Right cardiac atrium (tissue), 5 donors: Measurements from ENCODE around the gene FIZ1. TPM values are rescaled to one million over a fixed set of nuclear protein-coding genes. Genes with fewer than 3 reads are reported as not detected.

Experiments used
- ATAC-seq, 2 donors: fragments of 200-7000 bp; cut with Tn5 transposase; one replicate each; pipeline versions ENCODE4 v1.8.0 to v1.9.1; 2020; ENCODE audit warnings: moderate library complexity in 2 of 2, mild to moderate bottlenecking in 1 of 2
- DNase-seq, 3 donors: peaks; one replicate each; pipeline ENCODE4 v3.0.0-alpha.2; 2020
- H3K27ac ChIP-seq: one replicate; pipeline ENCODE4 v1.5.1; 2013; ENCODE audit warnings: mild to moderate bottlenecking, low read length, control low read depth, moderate library complexity
- H3K27me3 ChIP-seq: one replicate; pipeline ENCODE4 v1.6.1; 2013; ENCODE audit not compliant: control insufficient read depth, insufficient read depth
- H3K4me1 ChIP-seq: one replicate; pipeline ENCODE4 v1.6.1; 2013; ENCODE audit warnings: low read length; ENCODE audit not compliant: control insufficient read depth, insufficient read depth
- H3K4me3 ChIP-seq: one replicate; pipeline ENCODE4 v1.5.1; 2013; ENCODE audit warnings: low read length, control low read depth
- H3K9me3 ChIP-seq: one replicate; pipeline ENCODE4 v1.6.1; 2013; ENCODE audit warnings: low read length; ENCODE audit not compliant: control insufficient read depth
- WGBS: extraction: QIAGEN DNeasy Blood & Tissue Kit; methylation state at CpG from one replicate; pipeline ENCODE4 v1.1.7; 2013; 5-methylcytosine and 5-hydroxymethylcytosine counted together
- intact Hi-C, 4 donors: fragments of 100-400 bp; cut with DNase I; formaldehyde crosslinking; loops; one replicate each; pipeline versions ENCODE4 v1.11.0 to v1.14.0; 2022 to 2023
- polyA plus RNA-seq: library from polyadenylated mRNA; stranded (reverse); fragments of 200-250 nt; gene quantifications from one replicate; pipeline ENCODE4 v1.2.3, GENCODE V29; 2013
- total RNA-seq, 4 donors: library from RNA; stranded (reverse); fragmentation: NEBNext Ultra II Directional; extraction: Animal tissue kit (Norgen Biotek cat#: 25700); gene quantifications; one replicate each; pipeline ENCODE4 v1.2.1, GENCODE V29; 2021
- donor health status: healthy with polysubstance abuse.
- donor health status: DM: no; HTN: yes; CAD: no.
- donor health status: DM: no; HTN: no; CAD: no.
- donor health status: DM: no; HTN: yes; CAD: no; lungs with severe emphysema.
- donor health status: DM: yes; HTN: yes; CAD: no.

Gene FIZ1
- total and polyA plus RNA-seq, 5 donors = 16.3 to 20.0 (median 18.2) TPM

GRCh38 chr19:55602104-55603001 is 3.0 kb upstream of the FIZ1 start:
- H3K27me3 ChIP-seq = no peaks in the 10 kb centered on the region
- H3K4me1 ChIP-seq = peaks cover 3% of the 10 kb centered on the region
- DNase-seq (peak in 2 of 3 donors; percentile 38 to 74), ATAC-seq (no peak)
- WGBS = 90% methylated on average over 60 of the region's 60 CpGs
- H3K9me3 ChIP-seq = no peaks in the 10 kb centered on the region
- H3K4me3 ChIP-seq = no peak overlapping the region
- intact Hi-C loops = loop anchor here in 1 of 4 donors (10.0 kb wide), 1 partner anchor 88 kb away; no protein-coding TSS in a partner anchor
- no peak overlapping the region for H3K27ac ChIP-seq

- intact Hi-C loops = loop anchor here in 1 of 4 donors (10.0 kb wide), 1 partner anchor 86 kb away; no protein-coding TSS in a partner anchor
- H3K4me1 ChIP-seq = no peaks in the 10 kb centered on the region
- H3K4me3 ChIP-seq = peak overlapping the region; percentile 71
- peak overlapping the region; percentile 76 for H3K27ac ChIP-seq
- H3K9me3 ChIP-seq = no peaks in the 10 kb centered on the region
- ATAC-seq (no peak), DNase-seq (no peak)
- no peaks in the 10 kb centered on the region for H3K27me3 ChIP-seq
- 72% methylated on average over 4 of the region's 4 CpGs for WGBS
Measured at GRCh38 chr19:55601084-55601483, 1.8 kb upstream of the FIZ1 start.

GRCh38 chr19:55600662-55601028 is 1.3 kb upstream of the FIZ1 start:
- intact Hi-C loops = loop anchor here in 1 of 4 donors (10.0 kb wide), 1 partner anchor 86 kb away; no protein-coding TSS in a partner anchor
- WGBS = 6% methylated on average over 15 of the region's 15 CpGs

GRCh38 chr19:55599842-55600661 is 735 bp upstream of the FIZ1 start, which contains the start of gene ZNF524:
ZNF524 (plus strand) TSS chr19:55600288; CDS start chr19:55602113, 1,825 bp downstream.
- peak within 1 kb of the TSS; percentile 99 for H3K27ac ChIP-seq

More at GRCh38 chr19:55600662-55601028, 1.3 kb upstream of the FIZ1 start:
- Histone ChIP-seq H3K27ac (peak overlapping the region; percentile 76), H3K4me3 (peak overlapping the region; percentile 71), H3K9me3 (no peaks in the 10 kb centered on the region), H3K27me3 (no peaks in the 10 kb centered on the region), H3K4me1 (no peaks in the 10 kb centered on the region)
- ATAC-seq (no peak), DNase-seq (no peak)

GRCh38 chr19:55598719-55599467 is 424 bp downstream of the FIZ1 start:
- Histone ChIP-seq H3K27ac (peak overlapping the region; percentile 99), H3K9me3 (no peaks in the 10 kb centered on the region), H3K4me1 (no peaks in the 10 kb centered on the region), H3K4me3 (peak overlapping the region; percentile 71), H3K27me3 (no peaks in the 10 kb centered on the region)
- ATAC-seq (peak; percentile 85 to 89), DNase-seq (peak; percentile 93 to 96 (median 95))
- intact Hi-C loops = loop anchor here in 1 of 4 donors (10.0 kb wide), 1 partner anchor 84 kb away; no protein-coding TSS in a partner anchor
- 6% methylated on average over 26 of the region's 26 CpGs for whole genome bisulfite sequencing

More at GRCh38 chr19:55599842-55600661, 735 bp upstream of the FIZ1 start, which contains the start of gene ZNF524:
- peak within 1 kb of the TSS; percentile 71 for H3K4me3 ChIP-seq
- H3K27me3 ChIP-seq = no peaks in the 10 kb centered on the region
- intact Hi-C loops = loop anchor here in 2 of 4 donors (10.0 kb wide), 1 partner anchor 85 kb away; no protein-coding TSS in a partner anchor
- peak; percentile 88 to 95 (median 94) for DNase-seq
- no peaks in the 10 kb centered on the region for H3K9me3 ChIP-seq
- peak; percentile 64 to 67 for ATAC-seq
- WGBS = under 1% methylated on average over 97 of the region's 97 CpGs
- no peaks in the 10 kb centered on the region for H3K4me1 ChIP-seq

- Histone ChIP-seq H3K4me1 (no peaks in the 10 kb centered on the region), H3K4me3 (no peak overlapping the region), H3K9me3 (no peaks in the 10 kb centered on the region), H3K27me3 (no peaks in the 10 kb centered on the region), H3K27ac (no peak overlapping the region)
- ATAC-seq (no peak), DNase-seq (no peak)
- whole genome bisulfite sequencing = 87% methylated on average over 9 of the region's 9 CpGs
- intact Hi-C loops = loop anchor here in 1 of 4 donors (10.0 kb wide), 1 partner anchor 83 kb away; no protein-coding TSS in a partner anchor
Measured at GRCh38 chr19:55598034-55598433, 1.3 kb downstream of the FIZ1 start.

GRCh38 chr19:55597501-55597921 is 1.8 kb downstream of the FIZ1 start:
- H3K4me1 ChIP-seq = no peaks in the 10 kb centered on the region
- ATAC-seq (no peak), DNase-seq (peak; percentile 37 to 74 (median 68))
- intact Hi-C loops = loop anchor here in 1 of 4 donors (10.0 kb wide), 1 partner anchor 83 kb away; no protein-coding TSS in a partner anchor
- no peak overlapping the region for H3K27ac ChIP-seq
- no peaks in the 10 kb centered on the region for H3K9me3 ChIP-seq
- WGBS = 97% methylated on average over 30 of the region's 30 CpGs
- no peaks in the 10 kb centered on the region for H3K27me3 ChIP-seq
- H3K4me3 ChIP-seq = no peak overlapping the region

- intact Hi-C loops = loop anchor here in 1 of 4 donors (10.0 kb wide), 1 partner anchor 82 kb away; no protein-coding TSS in a partner anchor
- H3K27ac ChIP-seq = no peak overlapping the region
Measured at GRCh38 chr19:55596304-55596703, 3.0 kb downstream of the FIZ1 start.

GRCh38 chr19:55594996-55595545 is 4.2 kb downstream of the FIZ1 start:
- peak in 2 of 3 donors; percentile 10 to 33 for DNase-seq
- Histone ChIP-seq H3K4me3 (no peak overlapping the region), H3K4me1 (no peaks in the 10 kb centered on the region), H3K27ac (no peak overlapping the region), H3K27me3 (no peaks in the 10 kb centered on the region), H3K9me3 (no peaks in the 10 kb centered on the region)
- ATAC-seq = no peak
- intact Hi-C loops = loop anchor here in 1 of 4 donors (10.0 kb wide), 1 partner anchor 80 kb away; no protein-coding TSS in a partner anchor
- WGBS = 82% methylated on average over 4 of the region's 4 CpGs

More at GRCh38 chr19:55596304-55596703, 3.0 kb downstream of the FIZ1 start:
- peak in 1 of 3 donors; percentile 2 for DNase-seq
- Histone ChIP-seq H3K4me1 (no peaks in the 10 kb centered on the region), H3K9me3 (no peaks in the 10 kb centered on the region), H3K4me3 (no peak overlapping the region), H3K27me3 (no peaks in the 10 kb centered on the region)
- 98% methylated on average over 3 of the region's 3 CpGs for WGBS
- ATAC-seq = no peak
